ENCODE results near the gene RAPSN.

Gene RAPSN

GRCh38 chr11:47470671-47471070, 21.7 kb upstream of the RAPSN start:
- H3K36me3 ChIP-seq (ENCODE audit: insufficient read depth, low read length): peaks cover 84% of the 10 kb centered on the region
- no peak for DNase-seq (ENCODE audit: low read depth, low spot score)

GRCh38 chr11:47469361-47470179, 20.6 kb upstream of the RAPSN start:
- Histone ChIP-seq H3K27ac (peak overlapping the region; percentile 4; the same call in 1 of the 2 replicates), H3K4me3 (no peak overlapping the region), H3K9ac (ENCODE audit: insufficient read length) (no peak overlapping the region), H3K36me3 (ENCODE audit: insufficient read depth, low read length) (peaks cover 84% of the 10 kb centered on the region), H3K9me3 (ENCODE audit: low read depth, low read length) (no peaks in the 10 kb centered on the region)
- no peak for TF ChIP-seq EZH2 (IDR thresholded peaks at IDR 0.05)
- no peak for TF ChIP-seq POLR2AphosphoS5 (IDR thresholded peaks at IDR 0.05; ENCODE audit: borderline replicate concordance, low read depth, low read length)
- TF ChIP-seq FOXP2 (optimal IDR thresholded peaks at IDR 0.05; ENCODE audit: control extremely low read depth, extremely low read length, insufficient read depth): no peak
- no peak for DNase-seq (ENCODE audit: low read depth, low spot score)

More at GRCh38 chr11:47470671-47471070, 21.7 kb upstream of the RAPSN start:
- no peaks in the 10 kb centered on the region for H3K9me3 ChIP-seq (ENCODE audit: low read depth, low read length)
- H3K27ac ChIP-seq: 0 out of 2 replicates have a peak overlapping the region, but pooled peaks have one; percentile 42
- H3K9ac ChIP-seq (ENCODE audit: insufficient read length): no peak overlapping the region
- H3K4me3 ChIP-seq: no peak overlapping the region
- no peak for TF ChIP-seq EZH2 (IDR thresholded peaks at IDR 0.05)
- no peak for TF ChIP-seq POLR2AphosphoS5 (IDR thresholded peaks at IDR 0.05; ENCODE audit: borderline replicate concordance, low read depth, low read length)
- no peak for TF ChIP-seq FOXP2 (optimal IDR thresholded peaks at IDR 0.05; ENCODE audit: control extremely low read depth, extremely low read length, insufficient read depth)

GRCh38 chr11:47468598-47469214, 19.8 kb upstream of the RAPSN start:
- peak overlapping the region; percentile 4 for H3K27ac ChIP-seq
- peaks cover 84% of the 10 kb centered on the region for H3K36me3 ChIP-seq (ENCODE audit: insufficient read depth, low read length)
- TF ChIP-seq POLR2AphosphoS5 (IDR thresholded peaks at IDR 0.05; ENCODE audit: borderline replicate concordance, low read depth, low read length) (no peak), FOXP2 (optimal IDR thresholded peaks at IDR 0.05; ENCODE audit: control extremely low read depth, extremely low read length, insufficient read depth) (no peak), EZH2 (IDR thresholded peaks at IDR 0.05) (no peak)

GRCh38 chr11:47467357-47467756, 18.4 kb upstream of the RAPSN start:
- no peak overlapping the region for H3K4me3 ChIP-seq
- H3K9me3 ChIP-seq (ENCODE audit: low read depth, low read length): no peaks in the 10 kb centered on the region
- no peak for DNase-seq (ENCODE audit: low read depth, low spot score)
- H3K36me3 ChIP-seq (ENCODE audit: insufficient read depth, low read length): peaks cover 70% of the 10 kb centered on the region
- peak overlapping the region; percentile 4 for H3K27ac ChIP-seq
- no peak overlapping the region for H3K9ac ChIP-seq (ENCODE audit: insufficient read length)
- TF ChIP-seq POLR2AphosphoS5 (IDR thresholded peaks at IDR 0.05; ENCODE audit: borderline replicate concordance, low read depth, low read length) (no peak), EZH2 (IDR thresholded peaks at IDR 0.05) (no peak), FOXP2 (optimal IDR thresholded peaks at IDR 0.05; ENCODE audit: control extremely low read depth, extremely low read length, insufficient read depth) (no peak)

More at GRCh38 chr11:47468598-47469214, 19.8 kb upstream of the RAPSN start:
- no peak overlapping the region for H3K4me3 ChIP-seq
- DNase-seq (ENCODE audit: low read depth, low spot score): no peak
- H3K9ac ChIP-seq (ENCODE audit: insufficient read length): no peak overlapping the region
- H3K9me3 ChIP-seq (ENCODE audit: low read depth, low read length): no peaks in the 10 kb centered on the region

- H3K36me3 ChIP-seq (ENCODE audit: insufficient read depth, low read length): peaks cover 64% of the 10 kb centered on the region
- DNase-seq (ENCODE audit: low read depth, low spot score): no peak
- no peak overlapping the region for H3K9ac ChIP-seq (ENCODE audit: insufficient read length)
- TF ChIP-seq EZH2 (IDR thresholded peaks at IDR 0.05) (no peak), POLR2AphosphoS5 (IDR thresholded peaks at IDR 0.05; ENCODE audit: borderline replicate concordance, low read depth, low read length) (no peak; the same call in 1 of the 2 replicates), FOXP2 (optimal IDR thresholded peaks at IDR 0.05; ENCODE audit: control extremely low read depth, extremely low read length, insufficient read depth) (no peak)
- H3K4me3 ChIP-seq: no peak overlapping the region
- no peaks in the 10 kb centered on the region for H3K9me3 ChIP-seq (ENCODE audit: low read depth, low read length)
- peak overlapping the region; percentile 81 for H3K27ac ChIP-seq
These were observed 17.8 kb upstream of the RAPSN start for GRCh38 chr11:47466701-47467250.

- Histone ChIP-seq H3K4me3 (no peak overlapping the region), H3K9me3 (ENCODE audit: low read depth, low read length) (no peaks in the 10 kb centered on the region), H3K27ac (peak overlapping the region; percentile 81), H3K36me3 (ENCODE audit: insufficient read depth, low read length) (peaks cover 59% of the 10 kb centered on the region), H3K9ac (ENCODE audit: insufficient read length) (no peak overlapping the region)
- no peak for DNase-seq (ENCODE audit: low read depth, low spot score)
- no peak for TF ChIP-seq POLR2AphosphoS5 (IDR thresholded peaks at IDR 0.05; ENCODE audit: borderline replicate concordance, low read depth, low read length)
- no peak for TF ChIP-seq EZH2 (IDR thresholded peaks at IDR 0.05)
- TF ChIP-seq FOXP2 (optimal IDR thresholded peaks at IDR 0.05; ENCODE audit: control extremely low read depth, extremely low read length, insufficient read depth): no peak
These were observed 17.3 kb upstream of the RAPSN start for GRCh38 chr11:47466201-47466600.

GRCh38 chr11:47464483-47464882, 15.5 kb upstream of the RAPSN start:
- no peaks in the 10 kb centered on the region for H3K9me3 ChIP-seq (ENCODE audit: low read depth, low read length)
- no peak overlapping the region for H3K9ac ChIP-seq (ENCODE audit: insufficient read length)
- TF ChIP-seq POLR2AphosphoS5 (IDR thresholded peaks at IDR 0.05; ENCODE audit: borderline replicate concordance, low read depth, low read length) (no peak), EZH2 (IDR thresholded peaks at IDR 0.05) (no peak)
- DNase-seq (ENCODE audit: low read depth, low spot score): no peak
- peaks cover 45% of the 10 kb centered on the region for H3K36me3 ChIP-seq (ENCODE audit: insufficient read depth, low read length)
- no peak overlapping the region for H3K27ac ChIP-seq
- no peak overlapping the region for H3K4me3 ChIP-seq

- TF ChIP-seq EZH2 (IDR thresholded peaks at IDR 0.05) (no peak), POLR2AphosphoS5 (IDR thresholded peaks at IDR 0.05; ENCODE audit: borderline replicate concordance, low read depth, low read length) (no peak), FOXP2 (optimal IDR thresholded peaks at IDR 0.05; ENCODE audit: control extremely low read depth, extremely low read length, insufficient read depth) (no peak)
- Histone ChIP-seq H3K9me3 (ENCODE audit: low read depth, low read length) (no peaks in the 10 kb centered on the region), H3K36me3 (ENCODE audit: insufficient read depth, low read length) (peaks cover 24% of the 10 kb centered on the region), H3K9ac (ENCODE audit: insufficient read length) (no peak overlapping the region), H3K4me3 (no peak overlapping the region), H3K27ac (0 out of 2 replicates have a peak overlapping the region, but pooled peaks have one; percentile 3)
- DNase-seq (ENCODE audit: low read depth, low spot score): no peak
These were observed 12.9 kb upstream of the RAPSN start for GRCh38 chr11:47461876-47462275.
